K562 (cell line): ENCODE data around the gene RNF44. TPM values are rescaled to one million over a fixed set of nuclear protein-coding genes. Genes with fewer than 3 reads are reported as not detected.

Experiments used
- ATAC-seq: fragments of 200-7000 bp; cut with Tn5 transposase; 3 replicates; pipeline ENCODE4 v1.9.1; 2020; ENCODE audit warnings: moderate library complexity
- BruUV-seq: library from RNA; stranded (reverse); fragments of 400-500 nt; replicated peaks from 2 replicates; lab custom pipeline; 2021; lab: Mats Ljungman, UMichigan
- CTCF ChIA-PET: fragments of 300-600 bp; formaldehyde crosslinking; extraction: SDS; loops from one replicate; lab custom pipeline; 2021; ENCODE audit warnings: low intra/inter-chr PET ratio; lab: Yijun Ruan, JAX
- POLR2A ChIA-PET: fragments of 300-600, 350-650 bp; sonication (Branson Sonifier 250); formaldehyde crosslinking; extraction: SDS; loops from one replicate; lab custom pipeline; 2021; ENCODE audit warnings: antibody characterized with exemption, inconsistent platforms; lab: Yijun Ruan, JAX
- DNase-seq, 4 experiments: peaks; one replicate each; pipeline versions ENCODE4 v3.0.0 to v3.0.0-alpha.2; 2011 to 2018; ENCODE audit warnings: low spot score in 3 of 4, mixed read lengths in 3 of 4; ENCODE audit errors: extremely low read depth in 1 of 4
- FAIRE-seq: peaks from 2 replicates; lab custom pipeline; 2011; peaks lifted over from hg19 to GRCh38; lab: Jason Lieb, UNC
- H2AFZ ChIP-seq: 2 replicates; pipeline ENCODE4 v1.6.0; 2011; ENCODE audit warnings: low read depth, low read length, control low read depth, inconsistent platforms
- H3K27ac ChIP-seq: fragments of 200-600 bp; 3 replicates; pipeline ENCODE4 v1.8.0; 2011; ENCODE audit warnings: low read depth, mild to moderate bottlenecking, control low read depth, inconsistent platforms, low read length, moderate library complexity, mixed read lengths; ENCODE audit errors: extremely low read depth
- H3K27me3 ChIP-seq, 2 experiments: fragments of 300-600 bp in 1 of 2; 2 replicates in 1 of 2; 3 replicates in 1 of 2; pipeline versions ENCODE4 v1.6.0 to v1.8.0; 2011; ENCODE audit warnings: inconsistent platforms in 2 of 2, low read length in 2 of 2, mild to moderate bottlenecking in 1 of 2, mixed read lengths in 1 of 2, moderate library complexity in 1 of 2; ENCODE audit not compliant: control insufficient read depth in 2 of 2, insufficient read depth in 2 of 2
- H3K36me3 ChIP-seq: fragments of 300-600 bp; 3 replicates; pipeline ENCODE4 v1.8.0; 2011; ENCODE audit warnings: mild to moderate bottlenecking, low read length, inconsistent platforms; ENCODE audit not compliant: control insufficient read depth, insufficient read depth
- H3K4me1 ChIP-seq, 2 experiments: fragments of 200-600 bp in 1 of 2; replicated peaks in 1 of 2; 2 replicates in 1 of 2; 3 replicates in 1 of 2; pipeline versions ENCODE4 v1.5.1 to v1.8.0; 2011; ENCODE audit warnings: inconsistent platforms in 2 of 2, low read length in 2 of 2, mild to moderate bottlenecking in 1 of 2, mixed read lengths in 1 of 2, moderate library complexity in 1 of 2; ENCODE audit not compliant: control insufficient read depth in 2 of 2, insufficient read depth in 2 of 2
- H3K4me2 ChIP-seq: 2 replicates; pipeline ENCODE4 v1.6.1; 2011; ENCODE audit warnings: low read length, control low read depth, inconsistent platforms, mixed read lengths; ENCODE audit not compliant: insufficient read depth
- H3K4me3 ChIP-seq: fragments of 200-600 bp; sonication (generic), shearing (Covaris generic); 2 replicates; pipeline ENCODE4 v1.5.1; 2016; ENCODE audit warnings: control low read depth, inconsistent platforms
- H3K79me2 ChIP-seq: fragments of 200-600 bp; 3 replicates; pipeline ENCODE4 v1.8.0; 2011; ENCODE audit warnings: low read length, inconsistent platforms; ENCODE audit not compliant: control insufficient read depth, insufficient read depth
- H3K9ac ChIP-seq, 2 experiments: 2 replicates each; pipeline versions ENCODE4 v1.6.0 to v1.6.1; 2011; ENCODE audit warnings: low read depth in 2 of 2, low read length in 2 of 2, control low read depth in 1 of 2, inconsistent platforms in 1 of 2, mild to moderate bottlenecking in 1 of 2, mixed read lengths in 1 of 2; ENCODE audit not compliant: insufficient read depth in 1 of 2
- H3K9me1 ChIP-seq: one replicate; pipeline ENCODE4 v1.6.0; 2011; ENCODE audit warnings: inconsistent platforms, mild to moderate bottlenecking, low read length, moderate library complexity; ENCODE audit not compliant: control insufficient read depth, insufficient read depth
- H3K9me3 ChIP-seq: replicated peaks from 2 replicates; pipeline ENCODE4 v1.5.1; 2011; ENCODE audit warnings: low read depth, low read length, inconsistent platforms; ENCODE audit not compliant: control insufficient read depth, insufficient read depth
- H4K20me1 ChIP-seq: replicated peaks from 2 replicates; pipeline ENCODE4 v1.6.1; 2011; ENCODE audit warnings: low read length, inconsistent platforms, mixed read lengths; ENCODE audit not compliant: control insufficient read depth, insufficient read depth
- ATF6 ChIP-seq: sonication (generic); formaldehyde crosslinking; IDR thresholded peaks from 2 replicates; pipeline ENCODE4 v1.4.0; 2020; ENCODE audit warnings: mild to moderate bottlenecking, missing genetic modification reagents
- CCAR2 ChIP-seq: fragments of 200-400 bp; formaldehyde crosslinking; IDR thresholded peaks from 2 replicates; pipeline ENCODE4 v1.6.1; 2017; ENCODE audit warnings: mild to moderate bottlenecking, low read depth, low read length
- ETS1 ChIP-seq: conservative IDR thresholded peaks from 2 replicates; pipeline ENCODE4 v1.6.1; 2011; ENCODE audit warnings: low read depth, mild to moderate bottlenecking, low read length; ENCODE audit not compliant: control insufficient read depth
- GABPB1 ChIP-seq: sonication (generic); formaldehyde crosslinking; IDR thresholded peaks from 2 replicates; pipeline ENCODE4 v1.8.0; 2022; ENCODE audit warnings: mild to moderate bottlenecking, missing genetic modification reagents
- HLTF ChIP-seq: fragments of 450-650 bp; IDR thresholded peaks from 2 replicates; pipeline ENCODE4 v1.6.1; 2016
- MTF1 ChIP-seq: fragments of 250-450 bp; sonication (Bioruptor Pico); IDR thresholded peaks from 2 replicates; pipeline ENCODE4 v1.9.0; 2021; ENCODE audit warnings: moderate library complexity, mild to moderate bottlenecking, inconsistent platforms, borderline replicate concordance
- NCOR1 ChIP-seq: fragments of 450-650 bp; IDR thresholded peaks from 2 replicates; pipeline ENCODE4 v1.6.1; 2016; ENCODE audit warnings: mild to moderate bottlenecking, moderate library complexity
- RHOXF2B ChIP-seq: fragments of 250-450 bp; sonication (Bioruptor Pico); conservative IDR thresholded peaks from 2 replicates; pipeline ENCODE4 v1.5.1; 2021
- RUNX1 ChIP-seq: sonication (generic); IDR thresholded peaks from 2 replicates; pipeline ENCODE4 v1.6.1; 2016; ENCODE audit warnings: antibody characterized with exemption, low read depth
- YY1 ChIP-seq, 3 experiments: IDR thresholded peaks; 2 replicates each; pipeline ENCODE4 v1.6.1; 2011; ENCODE audit warnings: low read length in 2 of 3, mild to moderate bottlenecking in 2 of 3, moderate library complexity in 2 of 3, borderline replicate concordance in 1 of 3, control low read depth in 1 of 3, low read depth in 1 of 3; ENCODE audit not compliant: insufficient read depth in 3 of 3, insufficient replicate concordance in 2 of 3, control insufficient read depth in 1 of 3, insufficient read length in 1 of 3; ENCODE audit errors: extremely low read depth in 1 of 3
- ZNF592 ChIP-seq: fragments of 450-650 bp; IDR thresholded peaks from 2 replicates; pipeline ENCODE4 v1.6.1; 2017; ENCODE audit warnings: antibody characterized with exemption, mild to moderate bottlenecking
- WGBS: fragments of 100-300 bp; shearing (Covaris generic); methylation state at CpG from one replicate; pipeline ENCODE4 v1.1.6; 2016; ENCODE audit warnings: low coverage, mixed read lengths; ENCODE audit not compliant: insufficient coverage; ENCODE audit errors: missing lambda C conversion rate; 5-methylcytosine and 5-hydroxymethylcytosine counted together
- in situ Hi-C: fragments of 300-500 bp; cut with MboI; formaldehyde crosslinking; loops from 4 replicates; pipeline ENCODE4 v1.15.0; 2018; ENCODE audit warnings: inconsistent platforms, mixed read lengths
- intact Hi-C: fragments of 100-400 bp; cut with micrococcal nuclease; formaldehyde crosslinking; loops from 2 replicates; pipeline ENCODE4 v1.14.2; 2022
- polyA plus RNA-seq, 8 experiments: library from polyadenylated mRNA; depleted of rRNA in 4 of 8; stranded (reverse) in 5 of 8; unstranded in 3 of 8; fragments of >200 nt; fragmentation: Nextera tagmentation in 2 of 8; fragmentation: Illumina TruSeq in 1 of 8; extraction: Ambion mirVana in 2 of 8; extraction: Trizol in 1 of 8; gene quantifications; 2 replicates each; pipeline versions ENCODE4 v1.2.1 to v1.2.3, GENCODE V29; 2011 to 2014; ENCODE audit warnings: inconsistent platforms in 1 of 8, missing spikeins in 1 of 8
- total RNA-seq, 7 experiments: library from RNA; depleted of rRNA in 6 of 7; stranded (reverse); fragments of >200 nt in 6 of 7; fragmentation: Illumina TruSeq in 2 of 7; extraction: Trizol in 2 of 7; gene quantifications; 2 replicates each; pipeline versions ENCODE4 v1.2.1 to v1.2.3, GENCODE V29; 2011 to 2021; ENCODE audit warnings: low replicate concordance in 1 of 7
- TF ChIP-seq, protein P1 (sequence below): sonication (generic); formaldehyde crosslinking; IDR thresholded peaks from 2 replicates; pipeline ENCODE4 v1.8.0; 2023; ENCODE audit warnings: mild to moderate bottlenecking, missing genetic modification reagents

Gene RNF44
- total and polyA plus RNA-seq, 9 of the 15 experiments (the other 6 are each of a cell fraction or from before 2014, with no cell fraction given), result 1.6 to 82.6 (median 7.4) TPM

DNA sequence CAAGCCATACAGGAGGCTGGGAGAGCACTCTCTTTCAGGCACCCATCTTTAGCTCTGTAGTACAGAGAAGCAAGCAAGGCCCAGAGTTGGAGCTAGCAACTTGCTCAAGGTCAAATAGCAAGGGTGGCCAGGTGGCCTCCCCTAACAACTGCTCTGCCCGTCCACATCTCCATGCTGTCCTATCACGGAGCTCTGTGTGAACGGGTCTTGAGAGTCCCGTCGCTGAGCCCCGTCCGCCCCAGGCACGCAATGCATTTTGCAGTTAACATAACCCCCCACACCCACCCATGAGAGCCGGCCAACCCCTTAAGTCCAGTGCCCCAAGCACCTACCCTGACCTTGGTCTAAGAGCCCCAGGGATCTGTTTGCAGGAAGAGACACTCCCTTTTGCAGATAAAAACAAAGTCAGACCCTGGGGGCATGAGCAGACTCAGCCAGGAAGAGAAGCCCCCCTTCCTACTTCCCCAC lies 1.5 kb downstream of the RNF44 start:
- H3K9ac ChIP-seq, result peak overlapping the region; percentile 95 to 96
- FAIRE-seq (no peak), DNase-seq (peak; percentile 26 to 43 (median 38)), ATAC-seq (no peak)
- POLR2A ChIA-PET, result interaction anchor here (0.8 to 4.8 kb wide), 9 partner anchors 8 to 144 kb away, joined by 3 to 39 read pairs (median 4); no protein-coding TSS in a partner anchor
- intact Hi-C loops (loop anchor here (2.0 kb wide), 1 partner anchor 87 kb away; the partner anchor contains the start of gene FAF2), in situ Hi-C loops (no loop called here)
- WGBS, result under 1% methylated on average over 9 of the region's 9 CpGs
- peaks cover 26% of the 10 kb centered on the region; the same call in 1 of the 2 replicates for H4K20me1 ChIP-seq
- peaks cover 43% of the 10 kb centered on the region for H3K79me2 ChIP-seq
- H3K27me3 ChIP-seq, result no peaks in the 10 kb centered on the region
- BruUV-seq, result no TSS peak
- peaks cover 45% of the 10 kb centered on the region; the same call in 2 of the 3 replicates for H3K36me3 ChIP-seq
- H3K27ac ChIP-seq, result peak overlapping the region; percentile 98
- CTCF ChIA-PET, result no interaction called here
- peaks cover 49 to 50% of the 10 kb centered on the region in 2 experiments for H3K4me1 ChIP-seq
- H3K9me1 ChIP-seq, result peaks cover 4% of the 10 kb centered on the region
- H3K4me2 ChIP-seq, result peak overlapping the region; percentile 99
- H3K4me3 ChIP-seq, result peak overlapping the region; percentile 91
- no peaks in the 10 kb centered on the region for H3K9me3 ChIP-seq
- H2AFZ ChIP-seq, result 0 out of 2 replicates have a peak overlapping the region, but pooled peaks have one; percentile 22
- TF ChIP-seq HLTF, result no peak
- peak in 1 of 3 experiments; percentile 15 for TF ChIP-seq YY1 (IDR thresholded peaks at IDR 0.05; ENCODE audit: borderline replicate concordance in 1 of 3, control insufficient read depth in 1 of 3, extremely low read depth in 1 of 3, insufficient read depth in 3 of 3, insufficient read length in 1 of 3, insufficient replicate concordance in 2 of 3, low read depth in 1 of 3, low read length in 2 of 3)
- TF ChIP-seq ATF6 (CRISPR knock-in tag), result 0 out of 2 replicates have a peak, but pooled peaks have one; percentile 12
- 0 out of 2 replicates have a peak, but pooled peaks have one; percentile 2 for TF ChIP-seq GABPB1 (CRISPR knock-in tag)
- TF ChIP-seq NCOR1, result no peak
- TF ChIP-seq, protein P1, sequence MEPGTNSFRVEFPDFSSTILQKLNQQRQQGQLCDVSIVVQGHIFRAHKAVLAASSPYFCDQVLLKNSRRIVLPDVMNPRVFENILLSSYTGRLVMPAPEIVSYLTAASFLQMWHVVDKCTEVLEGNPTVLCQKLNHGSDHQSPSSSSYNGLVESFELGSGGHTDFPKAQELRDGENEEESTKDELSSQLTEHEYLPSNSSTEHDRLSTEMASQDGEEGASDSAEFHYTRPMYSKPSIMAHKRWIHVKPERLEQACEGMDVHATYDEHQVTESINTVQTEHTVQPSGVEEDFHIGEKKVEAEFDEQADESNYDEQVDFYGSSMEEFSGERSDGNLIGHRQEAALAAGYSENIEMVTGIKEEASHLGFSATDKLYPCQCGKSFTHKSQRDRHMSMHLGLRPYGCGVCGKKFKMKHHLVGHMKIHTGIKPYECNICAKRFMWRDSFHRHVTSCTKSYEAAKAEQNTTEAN (CRISPR knock-in tag), result no peak
- no peak for TF ChIP-seq RHOXF2B
- TF ChIP-seq ZNF592, result 0 out of 2 replicates have a peak, but pooled peaks have one; percentile 19
- no peak for TF ChIP-seq MTF1 (CRISPR knock-in tag)
- TF ChIP-seq CCAR2, result no peak
- 0 out of 2 replicates have a peak, but pooled peaks have one; percentile 33 for TF ChIP-seq ETS1
- no peak for TF ChIP-seq RUNX1
